ENCODE data around the gene RNF157. TPM values are rescaled to one million over a fixed set of nuclear protein-coding genes. Genes with fewer than 3 reads are reported as not detected.

The RNF157 gene
- total RNA-seq, 1 donor from 2014 or later: 18.7 TPM

DNA sequence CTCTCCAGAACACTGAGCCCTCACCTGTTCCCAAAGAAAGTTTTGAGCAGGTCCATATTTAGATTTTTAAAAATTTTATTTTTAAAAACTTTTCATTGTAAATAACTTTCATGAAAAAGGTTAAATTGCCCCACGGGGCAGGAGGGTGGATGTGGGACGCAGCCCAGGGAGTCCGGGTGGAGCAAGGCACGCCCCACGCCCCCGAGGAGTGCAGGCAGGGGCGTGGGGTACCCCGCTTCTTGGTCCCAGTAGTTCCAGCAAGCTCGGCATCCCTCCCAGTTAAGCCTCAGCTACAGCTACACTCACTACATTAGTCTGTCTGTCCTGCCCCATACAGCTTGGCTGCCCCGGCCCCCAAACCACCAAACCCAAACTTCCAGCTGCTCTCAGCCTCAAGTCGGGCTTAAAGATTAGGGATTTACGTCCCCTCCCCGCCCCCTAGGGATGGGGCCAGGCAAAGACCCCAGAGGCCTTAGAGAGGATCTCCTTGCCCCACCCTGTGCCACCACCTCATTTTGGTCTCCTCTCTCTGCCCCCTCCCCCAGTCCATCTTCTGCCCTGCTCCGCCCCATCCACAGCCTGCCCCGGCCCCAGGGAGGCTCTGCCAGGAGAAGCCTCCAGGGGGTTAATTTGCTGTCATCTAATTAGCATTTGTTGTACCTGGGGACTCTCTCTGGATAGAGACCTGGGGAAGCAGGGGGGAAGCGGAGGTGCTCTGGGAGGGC is 103.9 kb downstream of the RNF157 start:
- Mint-ChIP-seq H3K4me1 (ENCODE audit: unreplicated experiment) (peaks cover 31% of the 10 kb centered on the region), H3K27me3 (ENCODE audit: unreplicated experiment) (peaks cover 17% of the 10 kb centered on the region), H3K4me3 (ENCODE audit: unreplicated experiment) (no peak overlapping the region), H3K36me3 (ENCODE audit: low read depth, unreplicated experiment) (peaks cover 4% of the 10 kb centered on the region), H3K27ac (ENCODE audit: unreplicated experiment) (no peak overlapping the region), H3K9me3 (ENCODE audit: unreplicated experiment) (no peaks in the 10 kb centered on the region)
- TF ChIP-seq, protein P1, sequence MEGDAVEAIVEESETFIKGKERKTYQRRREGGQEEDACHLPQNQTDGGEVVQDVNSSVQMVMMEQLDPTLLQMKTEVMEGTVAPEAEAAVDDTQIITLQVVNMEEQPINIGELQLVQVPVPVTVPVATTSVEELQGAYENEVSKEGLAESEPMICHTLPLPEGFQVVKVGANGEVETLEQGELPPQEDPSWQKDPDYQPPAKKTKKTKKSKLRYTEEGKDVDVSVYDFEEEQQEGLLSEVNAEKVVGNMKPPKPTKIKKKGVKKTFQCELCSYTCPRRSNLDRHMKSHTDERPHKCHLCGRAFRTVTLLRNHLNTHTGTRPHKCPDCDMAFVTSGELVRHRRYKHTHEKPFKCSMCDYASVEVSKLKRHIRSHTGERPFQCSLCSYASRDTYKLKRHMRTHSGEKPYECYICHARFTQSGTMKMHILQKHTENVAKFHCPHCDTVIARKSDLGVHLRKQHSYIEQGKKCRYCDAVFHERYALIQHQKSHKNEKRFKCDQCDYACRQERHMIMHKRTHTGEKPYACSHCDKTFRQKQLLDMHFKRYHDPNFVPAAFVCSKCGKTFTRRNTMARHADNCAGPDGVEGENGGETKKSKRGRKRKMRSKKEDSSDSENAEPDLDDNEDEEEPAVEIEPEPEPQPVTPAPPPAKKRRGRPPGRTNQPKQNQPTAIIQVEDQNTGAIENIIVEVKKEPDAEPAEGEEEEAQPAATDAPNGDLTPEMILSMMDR (IDR thresholded peaks at IDR 0.05; ENCODE audit: unreplicated experiment): no peak
- no peak for DNase-seq (ENCODE audit: low spot score)

DNA sequence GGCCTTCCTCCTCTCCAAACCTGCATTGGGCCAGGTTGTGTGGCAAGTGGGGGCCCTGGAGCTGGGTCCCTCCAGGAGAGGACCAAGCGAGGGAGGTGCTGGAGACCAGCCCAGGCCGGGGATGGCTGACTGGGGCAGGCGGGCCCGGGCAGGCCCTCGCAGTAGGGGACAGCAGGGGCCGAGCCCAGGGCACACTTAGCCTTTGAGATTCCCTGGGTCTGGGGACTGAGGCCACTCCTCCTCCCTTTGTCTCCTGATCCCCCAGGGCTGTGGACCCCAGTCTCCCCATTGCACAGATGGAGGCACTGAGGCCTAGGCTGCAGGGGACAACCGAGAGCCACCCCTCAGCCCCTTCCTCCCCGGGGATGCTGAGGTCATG is 104.5 kb downstream of the RNF157 start:
- DNase-seq (ENCODE audit: low spot score): no peak
- Mint-ChIP-seq H3K4me3 (ENCODE audit: unreplicated experiment) (no peak overlapping the region), H3K9me3 (ENCODE audit: unreplicated experiment) (no peaks in the 10 kb centered on the region), H3K4me1 (ENCODE audit: unreplicated experiment) (peaks cover 35% of the 10 kb centered on the region), H3K36me3 (ENCODE audit: low read depth, unreplicated experiment) (peaks cover 4% of the 10 kb centered on the region), H3K27ac (ENCODE audit: unreplicated experiment) (no peak overlapping the region), H3K27me3 (ENCODE audit: unreplicated experiment) (peaks cover 19% of the 10 kb centered on the region)
- TF ChIP-seq, protein P1 (IDR thresholded peaks at IDR 0.05; ENCODE audit: unreplicated experiment): no peak

- peaks cover 4% of the 10 kb centered on the region for H3K36me3 Mint-ChIP-seq (ENCODE audit: low read depth, unreplicated experiment)
- H3K27ac Mint-ChIP-seq (ENCODE audit: unreplicated experiment): no peak overlapping the region
- TF ChIP-seq, protein P1 (IDR thresholded peaks at IDR 0.05; ENCODE audit: unreplicated experiment): no peak
- peaks cover 20% of the 10 kb centered on the region for H3K27me3 Mint-ChIP-seq (ENCODE audit: unreplicated experiment)
- no peak for DNase-seq (ENCODE audit: low spot score)
- H3K9me3 Mint-ChIP-seq (ENCODE audit: unreplicated experiment): no peaks in the 10 kb centered on the region
- H3K4me1 Mint-ChIP-seq (ENCODE audit: unreplicated experiment): peaks cover 35% of the 10 kb centered on the region
- H3K4me3 Mint-ChIP-seq (ENCODE audit: unreplicated experiment): peak overlapping the region; percentile 18
These were observed 105.1 kb downstream of the RNF157 start for GRCh38 chr17:76134911-76135809.

- H3K4me1 Mint-ChIP-seq (ENCODE audit: unreplicated experiment): peaks cover 22% of the 10 kb centered on the region
These were observed 107.5 kb downstream of the RNF157 start for GRCh38 chr17:76132574-76133338.

More at GRCh38 chr17:76132574-76133338, 107.5 kb downstream of the RNF157 start:
- Mint-ChIP-seq H3K27ac (ENCODE audit: unreplicated experiment) (no peak overlapping the region), H3K27me3 (ENCODE audit: unreplicated experiment) (peaks cover 17% of the 10 kb centered on the region), H3K4me3 (ENCODE audit: unreplicated experiment) (no peak overlapping the region), H3K36me3 (ENCODE audit: low read depth, unreplicated experiment) (peaks cover under 1% of the 10 kb centered on the region), H3K9me3 (ENCODE audit: unreplicated experiment) (no peaks in the 10 kb centered on the region)
- no peak for DNase-seq (ENCODE audit: low spot score)
- TF ChIP-seq, protein P1 (IDR thresholded peaks at IDR 0.05; ENCODE audit: unreplicated experiment): no peak

Data from endothelial cell (in vitro differentiated cells).